ENCODE data around the gene FAM110A.

Gene FAM110A

DNA sequence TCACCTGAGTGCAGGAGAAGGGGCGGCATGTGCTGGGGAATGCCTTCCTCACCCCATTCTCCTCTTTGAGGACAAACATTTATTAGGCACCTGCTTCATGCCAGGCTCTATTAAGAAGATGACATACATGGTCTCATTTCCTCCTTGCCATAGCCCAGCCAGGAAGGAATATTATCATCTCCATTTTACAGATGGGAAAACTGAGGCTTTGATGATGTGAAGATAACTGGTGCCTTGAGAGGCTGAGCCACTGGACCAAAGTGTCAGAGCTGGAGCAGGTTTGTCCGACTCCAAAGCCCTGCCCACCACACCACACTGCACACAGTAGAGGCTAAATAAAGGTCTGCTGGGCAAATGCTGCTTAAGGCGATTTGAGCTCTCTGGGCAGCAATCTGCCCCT lies 37.2 kb downstream of the FAM110A start:
- FAIRE-seq = no peak

DNA sequence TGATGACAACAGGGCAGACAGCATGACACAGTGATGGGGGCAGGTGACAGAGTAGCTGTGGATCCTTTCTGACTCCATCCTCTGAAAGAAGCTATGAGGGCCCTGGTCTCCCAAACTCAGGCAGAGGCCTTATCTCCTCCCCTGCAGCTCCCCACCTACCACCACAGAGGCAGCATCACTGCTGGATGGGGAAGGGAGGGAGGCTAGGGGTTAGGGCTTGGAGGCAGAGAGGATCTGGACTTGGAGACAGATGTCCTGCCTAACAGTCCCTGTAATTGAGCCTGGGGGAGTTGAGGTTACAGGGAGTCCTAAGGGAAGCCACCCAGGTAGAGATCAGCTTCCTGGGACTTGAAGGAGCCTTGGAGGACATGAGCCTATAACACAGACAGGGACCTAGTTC lies 37.9 kb downstream of the FAM110A start:
- FAIRE-seq = no peak
- DNase-seq (ENCODE audit: low spot score) = no peak

More for the DNA sequence above, 37.2 kb downstream of the FAM110A start:
- no peak for DNase-seq (ENCODE audit: low spot score)

DNA sequence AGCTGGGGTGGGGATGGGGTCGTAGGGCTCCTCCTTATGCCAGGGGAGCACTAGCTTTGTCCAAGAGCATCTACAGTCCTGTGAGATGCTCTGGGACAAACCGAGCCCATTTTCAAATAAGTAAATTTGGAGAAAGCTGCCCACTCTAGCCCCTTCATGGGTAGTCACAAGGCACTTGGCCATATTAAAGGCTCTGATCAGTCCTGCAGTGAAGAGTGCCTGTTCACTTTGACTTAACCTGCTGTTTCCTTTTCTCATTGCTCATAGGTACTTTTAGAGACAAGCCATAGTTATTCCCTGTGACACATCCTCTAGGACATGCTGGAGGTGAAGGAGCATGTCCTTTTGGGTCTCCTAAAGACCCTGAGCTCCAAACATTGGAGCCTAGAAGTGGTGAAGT lies 38.4 kb downstream of the FAM110A start:
- FAIRE-seq (no peak), DNase-seq (ENCODE audit: low spot score) (no peak)

DNA sequence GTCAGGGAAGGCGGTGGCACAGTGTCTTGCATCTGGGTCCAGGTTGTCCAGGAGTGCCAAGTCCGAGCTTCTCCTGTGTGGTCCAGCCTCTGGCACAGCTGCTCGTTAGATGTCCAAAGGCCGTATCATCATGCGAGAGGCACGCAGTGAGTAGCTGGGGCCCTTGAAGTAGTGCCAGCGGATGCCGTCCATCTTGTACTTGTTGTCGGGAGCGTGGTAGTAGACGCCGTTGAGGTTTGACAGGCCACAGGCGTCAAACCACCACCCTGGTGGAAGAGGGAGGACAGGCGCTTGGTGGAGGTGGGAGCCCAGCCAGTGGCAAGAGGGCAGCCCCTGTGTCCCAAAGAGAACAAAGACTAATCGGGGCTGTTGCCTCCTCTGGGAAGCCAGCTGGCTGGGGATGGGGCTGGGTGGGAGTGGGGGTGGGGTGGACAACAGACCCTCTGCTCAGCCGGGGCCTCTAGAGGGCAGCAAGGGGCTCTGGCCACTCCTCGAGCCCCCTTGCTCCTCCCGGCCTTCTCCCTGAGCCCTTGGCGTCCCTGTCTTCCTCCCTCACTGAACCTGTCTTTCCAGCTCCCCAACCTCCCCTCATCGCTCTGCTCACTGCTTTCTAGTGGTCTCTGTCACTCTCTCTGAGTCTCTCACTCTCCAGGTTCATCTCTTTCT lies 39.5 kb downstream of the FAM110A start:
- FAIRE-seq = no peak

DNA sequence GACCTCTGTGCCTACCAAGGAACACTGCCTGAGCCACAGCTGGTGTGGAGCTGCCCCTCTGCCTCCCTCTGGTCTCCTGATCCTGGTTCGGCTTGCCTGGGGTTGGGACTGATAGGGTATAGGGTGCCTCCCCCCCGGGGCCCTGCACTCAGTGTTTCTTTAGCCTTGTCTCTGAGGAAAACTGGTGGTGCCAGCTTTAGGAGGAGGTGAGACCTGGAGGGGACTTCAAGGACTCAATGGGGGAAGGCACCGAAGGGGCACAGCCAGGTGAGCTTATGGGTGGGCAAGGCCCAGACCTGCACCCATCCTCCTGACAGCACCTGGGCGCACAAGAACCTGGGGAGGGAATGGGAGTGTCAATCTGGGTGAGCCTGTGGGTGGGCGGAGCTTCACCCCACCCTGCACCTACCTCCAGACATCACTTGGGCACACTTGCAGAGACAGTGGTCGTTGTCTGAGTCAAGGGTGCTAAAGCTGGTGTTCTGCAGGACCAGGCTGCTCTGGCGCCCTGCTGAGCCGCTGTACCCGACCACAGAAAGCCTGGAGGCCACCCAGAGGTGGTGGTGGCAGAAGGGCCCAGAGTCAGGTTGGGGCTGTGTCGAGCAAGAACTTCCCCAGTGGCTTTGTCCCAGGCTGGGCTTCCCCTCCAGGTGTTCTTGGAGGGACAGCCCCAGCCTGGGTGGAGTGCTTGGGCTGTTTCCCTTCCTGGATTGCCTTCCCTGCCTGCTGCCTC lies 40.5 kb downstream of the FAM110A start:
- DNase-seq (ENCODE audit: low spot score) = no peak
- no peak for FAIRE-seq

More for the DNA sequence above, 39.5 kb downstream of the FAM110A start:
- DNase-seq (ENCODE audit: low spot score) = no peak

DNA sequence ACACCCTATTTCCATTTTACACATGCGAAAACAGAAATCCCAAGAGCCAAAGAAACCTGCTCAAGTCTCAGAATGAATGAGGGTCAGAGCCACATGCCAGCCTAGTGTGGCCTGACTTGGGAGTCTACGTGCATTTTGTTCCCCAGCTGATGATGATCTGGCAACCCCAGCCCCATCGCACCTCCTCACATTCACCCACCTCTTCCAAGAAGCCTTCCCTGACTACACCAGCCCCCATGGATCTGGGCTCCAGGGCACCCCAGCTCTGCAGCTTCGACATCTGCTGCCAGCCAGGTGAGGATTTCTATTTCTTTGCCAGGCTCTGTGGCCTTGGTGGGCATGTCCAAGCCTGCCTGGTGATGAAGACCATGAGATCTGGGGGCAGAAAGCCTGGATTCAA lies 41.6 kb downstream of the FAM110A start:
- DNase-seq (ENCODE audit: low spot score) (no peak), FAIRE-seq (no peak)

DNA sequence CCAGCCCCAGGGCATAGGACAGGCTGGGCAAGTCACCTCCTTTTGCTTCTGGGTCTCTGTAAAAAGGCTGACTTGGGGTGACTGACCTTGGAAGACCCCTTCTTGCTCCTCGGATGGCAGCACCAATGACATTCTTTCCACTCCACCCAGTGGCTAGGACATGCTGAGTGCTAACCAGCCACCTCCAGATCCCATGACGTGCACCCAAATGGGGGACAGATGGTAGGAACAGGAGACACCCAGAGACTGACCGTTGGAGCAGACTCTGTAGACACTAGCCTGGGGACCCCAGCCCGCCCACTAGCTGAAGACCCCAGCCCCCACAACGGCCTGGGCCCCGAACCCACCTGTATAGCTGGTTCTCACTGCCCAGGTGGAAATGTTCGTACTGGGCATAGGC lies 44.3 kb downstream of the FAM110A start:
- FAIRE-seq (no peak), DNase-seq (ENCODE audit: low spot score) (no peak)

DNA sequence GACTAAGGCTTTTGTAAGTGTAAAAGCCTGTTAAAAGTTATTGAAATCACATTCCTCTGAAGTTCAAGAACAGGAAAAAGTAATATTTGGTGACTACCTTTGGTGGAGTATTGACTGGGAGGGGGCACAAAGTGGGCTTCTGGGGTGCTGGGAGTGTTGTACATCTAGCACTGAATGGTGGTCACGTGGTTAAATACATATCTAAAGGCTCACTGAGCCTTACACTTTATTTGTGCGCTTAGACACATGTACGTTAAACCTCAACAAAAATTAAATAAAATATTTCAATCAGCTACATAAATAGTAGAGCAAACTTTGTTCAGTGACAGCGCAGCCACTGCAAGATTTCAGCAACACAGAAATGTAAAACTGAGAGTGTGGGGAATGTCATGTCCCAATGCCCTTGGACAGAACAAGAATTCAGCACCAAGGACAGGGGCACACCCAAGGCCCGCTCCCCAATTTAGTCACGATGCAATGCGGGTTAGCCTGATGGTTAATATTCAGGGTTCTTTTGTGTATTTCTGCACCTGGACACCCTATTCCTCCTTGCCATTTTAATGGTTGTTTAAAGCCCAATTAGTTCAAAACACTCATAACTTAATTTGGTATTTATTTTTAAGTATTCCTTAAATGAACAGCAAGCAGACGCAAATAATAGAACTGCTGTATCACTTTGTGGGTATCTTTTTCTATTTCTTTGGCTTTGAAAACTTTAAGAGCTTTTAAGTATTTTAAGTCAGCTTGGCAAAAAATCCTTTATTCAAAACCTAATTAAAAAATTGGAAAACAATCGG lies 45.2 kb downstream of the FAM110A start:
- FAIRE-seq = no peak
- no peak for DNase-seq (ENCODE audit: low spot score)

DNA sequence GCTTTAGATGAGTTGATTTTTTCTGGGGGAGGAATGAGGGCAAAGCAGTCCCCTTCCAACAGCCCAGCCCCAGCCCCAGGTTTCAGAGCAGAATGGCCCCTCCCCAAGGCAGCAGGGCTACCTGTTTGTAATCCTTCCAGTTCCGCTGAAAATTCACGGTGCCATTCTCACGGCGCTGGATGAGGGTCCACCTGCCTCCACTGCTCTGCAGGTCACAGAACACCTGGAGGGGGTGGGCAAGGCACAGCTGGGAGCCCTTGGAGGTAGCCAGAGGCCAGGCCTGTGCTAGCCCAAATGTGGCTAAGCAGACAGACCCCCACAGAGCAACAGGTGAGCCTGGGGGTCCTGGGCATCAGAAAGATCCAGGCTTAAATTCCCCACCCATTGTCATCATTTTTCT lies 46.1 kb downstream of the FAM110A start:
- no peak for DNase-seq (ENCODE audit: low spot score)
- no peak for FAIRE-seq

DNA sequence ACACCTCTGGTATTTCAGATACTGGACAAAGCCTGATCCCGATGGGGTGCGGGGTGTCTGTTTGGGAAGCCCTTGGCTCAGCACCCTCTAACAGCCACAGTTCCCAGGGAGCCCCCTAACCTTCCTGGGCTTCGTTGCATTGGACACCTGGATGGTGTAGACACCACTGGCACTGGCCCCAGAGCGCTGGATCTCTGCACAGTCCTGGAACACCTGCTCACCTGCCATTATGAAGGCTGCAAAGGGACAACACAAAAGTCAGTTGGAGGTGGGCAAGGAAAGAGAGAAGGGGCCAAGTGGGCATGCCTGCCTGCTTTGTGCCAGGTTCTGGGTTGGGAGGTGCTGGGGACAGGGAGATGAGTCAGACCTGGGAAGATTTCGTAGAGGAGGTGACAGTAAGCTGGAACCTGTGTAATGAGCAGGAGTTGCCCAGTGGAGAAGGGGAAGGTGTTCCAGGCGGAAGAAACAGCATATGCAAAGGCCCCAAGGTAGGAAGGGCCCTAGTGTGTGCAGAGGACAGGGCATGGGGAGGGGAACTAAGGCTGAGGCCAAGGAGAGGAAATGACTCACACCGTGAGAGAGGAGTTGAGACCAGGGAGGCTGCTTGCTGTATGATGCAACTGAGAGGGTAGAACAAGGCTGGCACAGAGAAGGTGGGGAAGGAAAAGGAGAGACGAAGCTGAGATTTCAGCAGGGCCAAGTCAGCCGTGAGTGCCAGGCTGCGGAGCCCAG lies 47.7 kb downstream of the FAM110A start:
- DNase-seq (ENCODE audit: low spot score) (peak; percentile 53), FAIRE-seq (no peak)

DNA sequence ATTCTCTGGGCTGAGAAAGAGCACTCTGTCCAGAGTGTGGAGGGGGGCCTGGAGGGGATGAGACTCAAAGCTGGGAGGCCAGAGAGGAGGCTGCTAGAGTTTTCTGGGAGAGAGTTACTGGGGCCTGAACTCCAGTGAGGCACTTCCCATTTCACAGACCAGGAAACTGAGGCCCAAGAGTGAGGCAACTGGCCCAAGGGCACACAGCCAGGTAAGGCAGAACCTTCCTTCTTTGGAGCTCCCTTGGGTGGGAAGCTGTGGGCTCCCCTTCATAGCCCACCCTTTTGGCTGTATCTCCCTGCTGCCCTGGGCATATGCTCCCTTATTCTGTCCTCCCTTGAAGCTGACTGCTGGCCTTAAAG lies 48.2 kb downstream of the FAM110A start:
- no peak for FAIRE-seq
- DNase-seq (ENCODE audit: low spot score) = no peak

DNA sequence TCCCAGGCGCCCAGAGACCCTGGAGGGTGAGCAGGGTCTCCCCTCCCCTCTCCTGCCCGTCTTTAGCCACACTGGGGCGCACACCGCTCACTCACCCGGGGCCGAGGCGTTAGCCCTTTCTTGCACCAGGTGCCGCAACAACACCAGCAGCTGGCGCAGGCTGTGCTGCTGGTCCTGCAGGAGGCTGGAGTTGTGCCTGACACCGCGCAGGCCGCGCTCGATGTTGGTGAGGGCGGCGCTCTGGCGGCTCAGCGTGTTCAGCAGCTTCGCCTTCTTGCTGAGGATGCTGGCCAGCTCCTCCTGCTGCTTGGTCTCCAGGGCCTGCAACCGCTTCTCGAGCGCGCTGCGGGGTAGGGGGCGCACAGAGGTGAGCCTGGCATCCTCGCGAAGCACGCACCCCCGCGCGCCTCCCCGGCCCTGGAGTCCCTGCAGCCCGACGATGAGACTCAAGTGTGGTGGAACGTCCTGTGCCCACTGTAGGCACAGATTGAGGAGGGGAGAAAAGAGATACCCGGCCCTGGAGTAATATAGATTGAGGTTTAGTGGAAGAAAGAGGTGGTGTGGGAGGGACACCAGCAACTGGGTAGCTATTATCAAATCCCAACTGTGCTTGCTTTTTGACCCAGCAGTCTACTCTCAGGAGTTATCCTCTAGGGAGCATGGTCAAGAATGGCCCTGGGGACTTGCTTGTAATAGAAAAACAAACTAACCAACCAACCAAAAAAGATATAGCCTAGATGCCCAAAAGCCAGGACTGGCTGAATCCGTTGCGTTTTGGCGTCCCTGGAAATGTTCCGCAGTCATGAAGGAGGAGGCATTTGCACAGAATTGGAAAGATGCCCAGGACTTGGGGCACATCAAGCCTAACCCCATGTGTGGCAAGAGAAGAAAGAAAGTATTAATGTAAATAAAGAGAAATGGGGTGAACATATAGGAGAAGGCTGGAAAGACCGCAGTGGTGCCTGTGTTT lies 51.8 kb downstream of the FAM110A start:
- DNase-seq (ENCODE audit: low spot score) (no peak), FAIRE-seq (no peak)

DNA sequence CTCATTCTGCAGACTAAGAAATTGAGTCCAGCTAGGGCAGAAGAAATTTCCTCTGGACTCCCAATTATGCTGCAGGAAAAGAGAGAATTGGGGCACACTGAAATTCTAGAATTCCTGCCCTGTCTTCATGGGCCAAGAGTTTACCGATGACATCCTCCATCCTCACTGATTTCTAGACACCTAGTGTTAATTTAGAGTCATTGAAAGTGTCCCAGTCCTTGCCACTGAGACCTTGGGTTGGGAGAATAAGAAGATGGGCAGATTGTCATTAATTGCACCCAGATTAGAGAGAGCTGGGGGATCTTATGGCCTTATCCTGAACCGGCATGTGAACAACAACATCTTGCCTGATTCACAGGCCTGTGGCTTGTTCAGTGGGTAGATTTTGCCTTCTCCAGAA lies 53.6 kb downstream of the FAM110A start:
- no peak for FAIRE-seq
- DNase-seq (ENCODE audit: low spot score) = no peak

DNA sequence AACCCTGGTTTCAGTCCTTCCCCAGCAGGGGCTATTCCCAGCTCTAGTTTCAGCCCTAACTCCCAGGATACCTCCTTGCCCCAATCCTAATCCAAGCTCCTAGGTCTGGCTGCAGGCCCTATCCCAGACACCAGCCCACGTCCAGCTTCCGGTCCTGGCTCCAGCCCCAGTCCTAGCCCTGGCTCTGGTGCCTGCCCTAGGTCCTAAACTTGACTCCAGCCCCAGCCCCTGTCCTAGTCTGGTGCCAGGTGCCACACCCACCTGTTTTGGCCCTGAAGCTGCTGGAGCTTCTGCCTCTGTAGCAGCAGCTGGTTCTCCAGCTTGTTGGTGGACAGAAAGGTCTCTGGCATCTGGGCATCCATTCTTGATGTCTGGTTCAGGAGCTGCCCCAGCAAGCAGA lies 54.5 kb downstream of the FAM110A start:
- DNase-seq (ENCODE audit: low spot score) (no peak), FAIRE-seq (no peak)

DNA sequence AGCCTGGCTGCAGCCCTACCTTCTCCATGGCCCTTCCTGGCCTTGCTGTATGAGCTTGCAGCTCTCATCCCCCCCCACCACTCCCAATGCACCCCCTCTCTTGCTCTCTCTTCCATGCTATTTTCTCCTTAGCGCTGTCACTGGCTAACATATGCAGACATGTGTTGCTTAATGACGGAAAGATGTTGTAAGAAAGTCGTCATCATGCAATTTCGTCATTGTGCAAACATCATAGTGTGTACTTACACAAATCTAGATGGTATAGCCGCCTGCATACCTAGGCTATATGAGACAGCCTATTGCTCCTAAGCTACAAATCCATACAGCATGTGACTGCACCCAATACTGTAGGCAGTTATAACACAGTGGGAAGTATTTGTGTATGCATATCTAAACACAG lies 55.6 kb downstream of the FAM110A start:
- no peak for FAIRE-seq
- DNase-seq (ENCODE audit: low spot score) = no peak

DNA sequence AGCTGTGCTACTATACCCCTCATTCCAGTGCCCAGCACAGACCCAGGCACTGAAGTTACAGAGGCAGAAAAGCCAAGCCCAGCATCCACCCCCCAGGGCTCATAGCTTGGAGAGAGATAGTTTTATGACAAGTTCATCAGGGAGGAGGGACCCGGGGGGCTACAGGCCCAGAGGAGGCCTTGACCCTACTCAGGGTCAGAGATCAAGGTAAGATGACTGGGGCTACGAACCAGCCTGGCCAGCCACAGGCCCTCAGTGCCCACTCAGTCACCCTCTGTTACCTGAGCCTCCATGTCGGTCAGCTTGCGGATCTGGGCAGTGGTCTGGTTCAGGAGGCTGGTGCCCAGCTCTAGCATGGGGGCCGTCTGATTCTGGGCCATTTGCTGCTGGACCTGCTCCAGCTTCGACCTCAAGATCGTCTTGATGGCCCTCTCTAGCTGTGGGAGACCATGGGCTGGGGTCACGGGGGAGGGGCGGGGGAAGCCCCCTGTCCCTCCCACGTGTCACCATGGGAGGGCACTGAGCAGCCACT lies 56.5 kb downstream of the FAM110A start:
- FAIRE-seq = no peak
- no peak for DNase-seq (ENCODE audit: low spot score)

DNA sequence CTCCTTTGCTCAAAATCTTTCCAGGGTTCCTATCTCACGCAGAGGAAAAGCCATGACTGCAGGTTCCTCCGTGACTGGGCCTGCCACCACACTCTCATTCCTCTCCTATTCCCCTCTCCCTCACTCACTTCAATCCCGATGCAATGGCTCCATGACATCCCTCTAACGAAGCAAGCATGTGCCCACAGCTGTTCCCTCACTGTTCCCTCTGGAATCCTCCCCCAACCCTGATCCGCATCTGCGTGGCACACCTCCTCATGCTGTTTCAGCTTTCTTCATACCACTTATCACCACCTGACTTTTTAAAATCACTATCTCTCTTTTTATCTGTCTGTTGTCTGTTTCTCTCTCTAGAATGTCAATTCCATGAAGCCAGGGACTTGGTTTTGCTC lies 57.1 kb downstream of the FAM110A start:
- FAIRE-seq (no peak), DNase-seq (ENCODE audit: low spot score) (no peak)

DNA sequence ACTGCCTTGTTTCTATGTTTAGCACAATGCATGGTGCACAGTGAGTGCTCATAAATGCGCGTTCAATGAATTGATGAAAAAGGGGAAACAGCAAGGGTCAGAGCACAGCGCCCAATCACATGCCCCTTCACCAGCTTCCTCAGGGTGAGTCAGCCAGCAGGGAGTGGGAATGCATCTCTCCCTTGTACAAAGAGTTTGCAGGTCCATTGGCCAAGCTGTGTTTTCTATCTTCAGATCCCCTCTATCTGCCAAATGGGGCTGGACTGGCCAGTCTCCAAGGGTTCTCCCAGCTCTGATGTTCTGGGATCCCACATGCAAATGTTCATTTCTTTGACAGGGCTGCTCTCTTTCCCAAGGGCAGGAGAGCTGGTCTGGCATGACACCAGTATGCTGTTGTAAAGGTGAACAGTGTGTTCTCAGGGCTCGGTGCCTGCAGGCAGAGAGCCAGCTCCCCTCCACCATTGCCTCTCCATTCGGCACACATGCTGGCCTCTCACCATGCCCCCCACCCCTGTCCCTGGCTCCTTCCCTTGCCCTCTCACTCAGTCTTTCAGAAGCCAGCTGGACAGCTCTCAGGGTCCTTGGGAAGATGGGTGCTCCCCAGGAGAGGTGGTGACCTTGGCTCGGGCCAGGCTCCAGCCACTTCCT lies 57.7 kb downstream of the FAM110A start:
- FAIRE-seq = no peak
- no peak for DNase-seq (ENCODE audit: low spot score)

DNA sequence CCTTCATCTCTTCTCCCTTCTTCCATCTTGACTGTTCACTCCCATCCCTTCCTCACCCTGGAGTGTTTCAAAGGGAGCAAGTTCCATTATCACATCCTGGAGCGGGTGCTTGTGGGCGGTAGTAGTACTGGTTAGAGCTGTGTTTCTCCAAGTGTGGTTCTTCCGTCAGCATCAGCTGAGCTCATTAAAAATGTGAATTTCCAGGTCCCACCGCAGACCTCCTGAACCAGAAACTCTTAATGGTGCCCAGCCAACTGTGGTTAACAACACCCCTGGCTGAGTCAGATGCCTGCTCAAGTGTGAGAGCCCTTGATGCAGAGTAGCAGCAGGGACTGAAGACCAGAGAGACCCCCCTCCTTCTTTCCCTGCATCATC lies 58.2 kb downstream of the FAM110A start:
- peak; percentile 84 for DNase-seq (ENCODE audit: low spot score)
- FAIRE-seq = peak; percentile 91

DNA sequence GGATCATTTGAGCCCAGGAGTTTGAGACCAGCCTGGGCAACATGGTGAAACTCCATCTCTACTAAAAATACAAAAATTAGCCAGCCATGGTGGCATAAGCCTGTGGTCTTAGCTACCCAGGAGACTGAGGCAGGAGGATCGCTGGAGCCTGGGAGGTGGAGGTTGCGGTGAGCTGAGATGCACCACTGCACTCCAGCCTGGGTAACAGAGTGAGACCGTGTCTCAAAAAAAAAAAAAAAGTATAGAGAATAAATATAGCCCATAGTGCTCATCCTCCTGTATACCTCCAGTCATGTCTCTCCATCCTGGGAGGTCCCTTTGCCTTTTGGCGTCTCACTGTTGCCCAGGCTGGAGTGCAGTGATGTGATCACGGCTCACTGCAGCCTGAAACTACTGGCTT lies 58.9 kb downstream of the FAM110A start:
- FAIRE-seq (peak; percentile 74), DNase-seq (ENCODE audit: low spot score) (peak; percentile 46)
